Stimulated activated CD4-positive, alpha-beta T cell treated with anti-CD3 and anti-CD28 coated beads, Interleukin-2, amount 100 ng/mL, for 48 hours (primary cell): ENCODE data around the gene AMY1B.
"Not testable (repeated sequence)": the region's sequence is repeated elsewhere in the genome, so short reads cannot be mapped to it uniquely, and the experiment has no call there.

Experiments
- DNase-seq, 2 donors: peaks; one replicate each; pipeline ENCODE4 v3.0.0-alpha.2; 2020

AMY1B gene

DNA sequence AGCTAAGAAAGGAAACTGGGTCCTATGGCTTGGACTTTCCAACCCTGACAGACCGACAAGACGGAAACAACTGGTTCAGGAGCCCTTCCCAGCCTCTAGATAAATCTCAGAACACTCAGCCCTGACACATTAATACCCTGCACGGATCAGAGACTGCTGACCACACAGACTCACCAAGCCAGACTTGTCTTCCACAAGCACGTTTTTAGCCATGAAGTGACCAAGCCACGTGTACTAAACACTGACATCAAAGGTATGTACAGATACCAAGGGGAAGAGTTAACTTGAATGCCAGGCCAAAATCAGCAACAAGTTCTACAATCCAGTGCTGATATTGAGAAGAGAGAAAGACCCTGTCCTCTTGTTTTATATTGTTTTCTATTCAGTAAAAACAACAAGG lies at the start of gene AMY1B:
AMY1B (minus strand) TSS at position 101 of the 400 bp plus-strand sequence. CDS start 571 bp downstream, outside the sequence.
- not testable (repeated sequence) for DNase-seq

DNA sequence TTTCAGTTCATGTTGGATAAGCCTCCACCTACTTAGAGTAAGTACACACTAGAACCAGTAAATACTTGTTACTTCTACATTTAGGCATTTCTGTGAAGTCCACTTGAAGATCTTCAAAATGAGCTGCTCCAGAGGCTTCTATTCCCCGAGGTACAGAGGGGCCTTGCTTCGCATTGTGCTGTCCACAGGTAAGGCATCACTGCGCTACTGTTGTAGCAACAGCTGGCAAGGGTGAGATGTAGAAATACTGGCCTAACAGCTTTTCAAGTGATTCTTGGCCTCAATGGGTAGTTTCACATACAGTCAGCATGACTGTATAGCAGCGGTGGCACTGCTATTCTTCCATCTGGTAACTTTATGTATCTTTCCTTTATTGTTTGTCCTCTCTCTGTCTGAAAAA lies 49.0 kb upstream of the AMY1B start:
- DNase-seq = not testable (repeated sequence)

DNA sequence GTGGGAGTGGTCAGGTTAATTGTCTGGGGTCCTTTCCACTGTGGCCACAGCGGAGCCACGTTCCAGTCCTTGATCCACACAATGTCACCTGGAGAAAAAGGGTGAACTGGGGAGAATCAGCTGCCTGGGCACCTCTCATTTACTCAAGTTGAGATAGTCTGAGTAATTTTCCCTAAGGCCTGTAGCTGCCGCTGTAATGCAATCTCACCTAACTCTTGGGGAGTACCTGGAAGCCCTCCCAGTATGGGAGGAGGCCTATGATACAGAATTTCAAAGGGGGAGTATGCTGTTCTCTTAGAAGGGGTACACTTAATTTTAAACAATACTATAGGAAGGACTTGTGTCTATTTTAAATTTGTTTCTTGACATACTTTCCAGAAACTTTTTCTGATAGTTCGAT lies 48.4 kb upstream of the AMY1B start:
- DNase-seq = not testable (repeated sequence)

DNA sequence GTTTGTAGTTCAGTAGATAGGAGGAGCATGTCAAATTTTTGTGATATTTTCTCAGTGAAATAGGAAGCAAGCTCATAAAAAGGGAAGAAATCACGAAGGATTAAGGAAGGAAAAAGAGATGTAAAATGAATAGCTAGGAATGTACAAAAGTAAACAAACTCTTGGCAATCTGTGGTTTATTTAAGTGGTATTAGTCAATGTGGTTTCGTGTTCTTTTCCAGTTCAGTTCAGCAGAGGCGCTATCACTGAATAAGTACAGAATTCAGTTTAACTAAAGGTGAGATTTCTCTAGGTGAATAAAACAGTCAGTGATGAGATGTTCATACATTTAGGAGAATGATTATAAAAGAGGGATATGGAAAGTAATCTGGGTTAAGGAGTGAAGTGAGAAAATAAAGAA lies 42.0 kb upstream of the AMY1B start:
- DNase-seq = not testable (repeated sequence)

DNA sequence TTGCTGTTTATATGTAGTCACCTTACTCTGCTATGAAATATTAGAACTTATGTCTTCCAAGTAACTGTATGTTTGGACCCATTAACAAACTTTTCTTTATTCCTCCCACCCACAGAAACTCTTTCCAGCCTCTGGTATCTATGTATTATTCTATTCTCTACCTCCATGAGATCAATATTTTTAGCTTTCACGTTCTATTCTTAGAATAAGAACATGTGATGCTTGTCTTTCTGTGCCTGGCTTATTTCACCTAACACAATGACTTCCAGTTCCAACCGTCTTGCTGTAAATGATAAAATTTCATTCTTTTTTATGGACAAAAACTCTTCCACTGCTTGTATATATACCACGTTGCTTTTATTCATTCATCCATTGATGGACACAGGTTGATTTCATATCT lies 39.3 kb upstream of the AMY1B start:
- not testable (repeated sequence) for DNase-seq

DNA sequence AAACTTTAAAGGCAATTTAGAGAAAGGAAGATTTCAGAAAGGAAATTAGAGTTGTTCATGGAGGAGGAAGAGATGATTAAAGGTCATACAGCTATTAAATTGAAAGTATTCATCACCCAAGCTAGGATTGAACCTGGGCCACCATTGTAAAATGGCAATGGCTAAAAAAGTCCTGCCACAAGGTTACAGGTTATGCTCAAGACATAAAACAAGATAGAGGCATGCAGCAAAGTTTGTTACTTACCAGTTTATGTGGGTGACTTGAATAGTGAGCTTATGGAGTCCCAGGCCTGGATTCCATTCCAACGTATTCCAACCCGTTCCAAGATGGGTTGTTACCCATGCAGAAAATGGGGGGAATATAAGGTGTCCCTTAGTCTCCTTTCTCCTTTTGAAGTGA lies 25.5 kb upstream of the AMY1B start:
- DNase-seq = not testable (repeated sequence)

DNA sequence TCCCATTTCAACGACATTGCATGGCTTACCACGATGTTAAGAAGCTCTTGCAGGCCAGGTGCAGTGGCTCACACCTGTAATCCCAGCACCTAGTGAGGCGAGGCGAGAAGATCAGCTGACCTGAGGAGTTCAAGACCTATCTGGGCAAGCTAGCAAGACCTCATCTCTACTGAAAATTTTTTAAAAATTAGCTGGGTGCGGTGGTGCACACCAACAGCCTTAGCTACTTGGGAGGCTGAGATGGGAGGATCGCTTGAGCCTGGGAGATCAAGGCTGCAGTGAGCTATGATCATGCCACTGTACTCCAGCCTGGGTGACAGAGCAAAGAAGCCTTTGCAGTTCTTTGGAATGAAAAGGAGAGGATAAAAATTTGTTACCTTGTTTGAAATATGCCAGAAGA lies 21.4 kb upstream of the AMY1B start:
- not testable (repeated sequence) for DNase-seq

DNA sequence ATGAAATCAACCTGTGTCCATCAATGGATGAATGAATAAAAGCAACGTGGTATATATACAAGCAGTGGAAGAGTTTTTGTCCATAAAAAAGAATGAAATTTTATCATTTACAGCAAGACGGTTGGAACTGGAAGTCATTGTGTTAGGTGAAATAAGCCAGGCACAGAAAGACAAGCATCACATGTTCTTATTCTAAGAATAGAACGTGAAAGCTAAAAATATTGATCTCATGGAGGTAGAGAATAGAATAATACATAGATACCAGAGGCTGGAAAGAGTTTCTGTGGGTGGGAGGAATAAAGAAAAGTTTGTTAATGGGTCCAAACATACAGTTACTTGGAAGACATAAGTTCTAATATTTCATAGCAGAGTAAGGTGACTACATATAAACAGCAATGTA lies 14.4 kb upstream of the AMY1B start:
- not testable (repeated sequence) for DNase-seq

DNA sequence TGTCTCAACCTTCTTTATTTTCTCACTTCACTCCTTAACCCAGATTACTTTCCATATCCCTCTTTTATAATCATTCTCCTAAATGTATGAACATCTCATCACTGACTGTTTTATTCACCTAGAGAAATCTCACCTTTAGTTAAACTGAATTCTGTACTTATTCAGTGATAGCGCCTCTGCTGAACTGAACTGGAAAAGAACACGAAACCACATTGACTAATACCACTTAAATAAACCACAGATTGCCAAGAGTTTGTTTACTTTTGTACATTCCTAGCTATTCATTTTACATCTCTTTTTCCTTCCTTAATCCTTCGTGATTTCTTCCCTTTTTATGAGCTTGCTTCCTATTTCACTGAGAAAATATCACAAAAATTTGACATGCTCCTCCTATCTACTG lies 11.7 kb upstream of the AMY1B start:
- not testable (repeated sequence) for DNase-seq

DNA sequence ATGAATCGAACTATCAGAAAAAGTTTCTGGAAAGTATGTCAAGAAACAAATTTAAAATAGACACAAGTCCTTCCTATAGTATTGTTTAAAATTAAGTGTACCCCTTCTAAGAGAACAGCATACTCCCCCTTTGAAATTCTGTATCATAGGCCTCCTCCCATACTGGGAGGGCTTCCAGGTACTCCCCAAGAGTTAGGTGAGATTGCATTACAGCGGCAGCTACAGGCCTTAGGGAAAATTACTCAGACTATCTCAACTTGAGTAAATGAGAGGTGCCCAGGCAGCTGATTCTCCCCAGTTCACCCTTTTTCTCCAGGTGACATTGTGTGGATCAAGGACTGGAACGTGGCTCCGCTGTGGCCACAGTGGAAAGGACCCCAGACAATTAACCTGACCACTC lies 5.2 kb upstream of the AMY1B start:
- DNase-seq = not testable (repeated sequence)

DNA sequence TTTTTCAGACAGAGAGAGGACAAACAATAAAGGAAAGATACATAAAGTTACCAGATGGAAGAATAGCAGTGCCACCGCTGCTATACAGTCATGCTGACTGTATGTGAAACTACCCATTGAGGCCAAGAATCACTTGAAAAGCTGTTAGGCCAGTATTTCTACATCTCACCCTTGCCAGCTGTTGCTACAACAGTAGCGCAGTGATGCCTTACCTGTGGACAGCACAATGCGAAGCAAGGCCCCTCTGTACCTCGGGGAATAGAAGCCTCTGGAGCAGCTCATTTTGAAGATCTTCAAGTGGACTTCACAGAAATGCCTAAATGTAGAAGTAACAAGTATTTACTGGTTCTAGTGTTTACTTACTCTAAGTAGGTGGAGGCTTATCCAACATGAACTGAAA lies 4.7 kb upstream of the AMY1B start:
- not testable (repeated sequence) for DNase-seq

DNA sequence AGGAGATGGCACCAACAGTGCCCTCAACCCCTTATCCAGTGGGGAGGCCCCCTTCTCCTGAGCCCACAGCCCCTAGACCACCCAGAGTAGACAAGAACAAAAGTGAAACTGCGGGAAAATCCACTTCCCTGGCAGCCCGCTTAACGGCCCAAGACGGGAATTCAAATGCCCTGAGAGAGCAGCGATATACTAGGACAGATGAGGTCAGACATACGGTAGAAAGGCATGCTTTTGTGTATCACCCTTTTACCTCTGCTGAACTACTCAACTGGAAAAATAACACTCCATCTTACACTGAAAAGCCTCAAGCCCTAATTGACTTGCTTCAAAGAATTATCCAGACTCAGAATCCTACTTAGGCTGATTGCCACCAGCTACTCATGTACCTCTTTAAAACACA lies 1.4 kb upstream of the AMY1B start:
- not testable (repeated sequence) for DNase-seq

DNA sequence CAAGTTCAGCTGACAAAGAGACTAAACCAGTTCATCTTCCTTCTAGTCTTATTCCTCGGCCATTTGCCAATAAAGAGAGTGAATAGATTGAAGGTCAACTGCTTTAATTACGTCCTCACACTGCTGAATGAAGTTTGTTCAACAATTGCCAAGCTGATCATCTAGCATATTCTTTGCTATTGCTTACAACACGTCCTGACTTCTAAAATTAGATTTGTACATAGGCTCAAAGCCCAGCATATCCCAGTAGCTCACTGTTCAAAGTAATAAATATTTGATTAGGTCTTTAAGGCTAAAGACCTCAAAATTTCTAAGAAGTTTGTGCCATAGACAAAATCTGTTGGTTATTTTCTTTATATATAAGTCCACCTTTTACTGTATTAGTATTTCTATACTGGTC lies 19.7 kb downstream of the AMY1B start:
- not testable (repeated sequence) for DNase-seq

DNA sequence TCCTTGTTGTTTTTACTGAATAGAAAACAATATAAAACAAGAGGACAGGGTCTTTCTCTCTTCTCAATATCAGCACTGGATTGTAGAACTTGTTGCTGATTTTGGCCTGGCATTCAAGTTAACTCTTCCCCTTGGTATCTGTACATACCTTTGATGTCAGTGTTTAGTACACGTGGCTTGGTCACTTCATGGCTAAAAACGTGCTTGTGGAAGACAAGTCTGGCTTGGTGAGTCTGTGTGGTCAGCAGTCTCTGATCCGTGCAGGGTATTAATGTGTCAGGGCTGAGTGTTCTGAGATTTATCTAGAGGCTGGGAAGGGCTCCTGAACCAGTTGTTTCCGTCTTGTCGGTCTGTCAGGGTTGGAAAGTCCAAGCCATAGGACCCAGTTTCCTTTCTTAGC lies 40.5 kb downstream of the AMY1B start, which contains the start of gene AMY1A:
AMY1A (plus strand) TSS at position 301 of the 400 bp plus-strand sequence. CDS start 571 bp downstream, outside the sequence.
- not testable (repeated sequence) for DNase-seq

DNA sequence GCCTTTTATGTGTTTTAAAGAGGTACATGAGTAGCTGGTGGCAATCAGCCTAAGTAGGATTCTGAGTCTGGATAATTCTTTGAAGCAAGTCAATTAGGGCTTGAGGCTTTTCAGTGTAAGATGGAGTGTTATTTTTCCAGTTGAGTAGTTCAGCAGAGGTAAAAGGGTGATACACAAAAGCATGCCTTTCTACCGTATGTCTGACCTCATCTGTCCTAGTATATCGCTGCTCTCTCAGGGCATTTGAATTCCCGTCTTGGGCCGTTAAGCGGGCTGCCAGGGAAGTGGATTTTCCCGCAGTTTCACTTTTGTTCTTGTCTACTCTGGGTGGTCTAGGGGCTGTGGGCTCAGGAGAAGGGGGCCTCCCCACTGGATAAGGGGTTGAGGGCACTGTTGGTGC lies 41.9 kb downstream of the AMY1B start:
- DNase-seq = not testable (repeated sequence)

DNA sequence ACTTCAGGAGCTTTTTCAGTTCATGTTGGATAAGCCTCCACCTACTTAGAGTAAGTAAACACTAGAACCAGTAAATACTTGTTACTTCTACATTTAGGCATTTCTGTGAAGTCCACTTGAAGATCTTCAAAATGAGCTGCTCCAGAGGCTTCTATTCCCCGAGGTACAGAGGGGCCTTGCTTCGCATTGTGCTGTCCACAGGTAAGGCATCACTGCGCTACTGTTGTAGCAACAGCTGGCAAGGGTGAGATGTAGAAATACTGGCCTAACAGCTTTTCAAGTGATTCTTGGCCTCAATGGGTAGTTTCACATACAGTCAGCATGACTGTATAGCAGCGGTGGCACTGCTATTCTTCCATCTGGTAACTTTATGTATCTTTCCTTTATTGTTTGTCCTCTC lies 45.1 kb downstream of the AMY1B start:
- not testable (repeated sequence) for DNase-seq

DNA sequence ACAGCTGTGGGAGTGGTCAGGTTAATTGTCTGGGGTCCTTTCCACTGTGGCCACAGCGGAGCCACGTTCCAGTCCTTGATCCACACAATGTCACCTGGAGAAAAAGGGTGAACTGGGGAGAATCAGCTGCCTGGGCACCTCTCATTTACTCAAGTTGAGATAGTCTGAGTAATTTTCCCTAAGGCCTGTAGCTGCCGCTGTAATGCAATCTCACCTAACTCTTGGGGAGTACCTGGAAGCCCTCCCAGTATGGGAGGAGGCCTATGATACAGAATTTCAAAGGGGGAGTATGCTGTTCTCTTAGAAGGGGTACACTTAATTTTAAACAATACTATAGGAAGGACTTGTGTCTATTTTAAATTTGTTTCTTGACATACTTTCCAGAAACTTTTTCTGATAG lies 45.7 kb downstream of the AMY1B start:
- DNase-seq = not testable (repeated sequence)

DNA sequence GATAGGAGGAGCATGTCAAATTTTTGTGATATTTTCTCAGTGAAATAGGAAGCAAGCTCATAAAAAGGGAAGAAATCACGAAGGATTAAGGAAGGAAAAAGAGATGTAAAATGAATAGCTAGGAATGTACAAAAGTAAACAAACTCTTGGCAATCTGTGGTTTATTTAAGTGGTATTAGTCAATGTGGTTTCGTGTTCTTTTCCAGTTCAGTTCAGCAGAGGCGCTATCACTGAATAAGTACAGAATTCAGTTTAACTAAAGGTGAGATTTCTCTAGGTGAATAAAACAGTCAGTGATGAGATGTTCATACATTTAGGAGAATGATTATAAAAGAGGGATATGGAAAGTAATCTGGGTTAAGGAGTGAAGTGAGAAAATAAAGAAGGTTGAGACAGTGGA lies 52.1 kb downstream of the AMY1B start:
- DNase-seq = not testable (repeated sequence)

DNA sequence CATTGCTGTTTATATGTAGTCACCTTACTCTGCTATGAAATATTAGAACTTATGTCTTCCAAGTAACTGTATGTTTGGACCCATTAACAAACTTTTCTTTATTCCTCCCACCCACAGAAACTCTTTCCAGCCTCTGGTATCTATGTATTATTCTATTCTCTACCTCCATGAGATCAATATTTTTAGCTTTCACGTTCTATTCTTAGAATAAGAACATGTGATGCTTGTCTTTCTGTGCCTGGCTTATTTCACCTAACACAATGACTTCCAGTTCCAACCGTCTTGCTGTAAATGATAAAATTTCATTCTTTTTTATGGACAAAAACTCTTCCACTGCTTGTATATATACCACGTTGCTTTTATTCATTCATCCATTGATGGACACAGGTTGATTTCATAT lies 54.8 kb downstream of the AMY1B start:
- DNase-seq = not testable (repeated sequence)
